A549 (cell line): ENCODE data around the gene PNPO.

Experiments
- BCL3 ChIP-seq: fragments of >200 bp; sonication (Bioruptor Twin); formaldehyde crosslinking; IDR thresholded peaks from 3 replicates; pipeline ENCODE4 v1.6.1; 2016
- CTCF ChIP-seq: fragments of >200 bp; sonication (Bioruptor Twin); formaldehyde crosslinking; IDR thresholded peaks from 3 replicates; pipeline ENCODE4 v1.5.1; 2016
- ELK1 ChIP-seq: fragments of 150-350 bp; IDR thresholded peaks from 2 replicates; pipeline ENCODE4 v1.6.1; 2014; ENCODE audit warnings: low read depth, mild to moderate bottlenecking, low read length
- EP300 ChIP-seq, 2 experiments: fragments of >200 bp; sonication (Bioruptor Twin); formaldehyde crosslinking; IDR thresholded peaks; 2 replicates in 1 of 2; 3 replicates in 1 of 2; pipeline ENCODE4 v1.6.1; 2016 to 2017
- HOXA7 ChIP-seq: fragments of 250-450 bp; sonication (Bioruptor Pico); IDR thresholded peaks from 2 replicates; pipeline ENCODE4 v1.5.0; 2020; ENCODE audit warnings: mild to moderate bottlenecking, moderate library complexity
- MAFK ChIP-seq: fragments of 450-650 bp; IDR thresholded peaks from 2 replicates; pipeline ENCODE4 v1.6.1; 2014; ENCODE audit not compliant: partially characterized antibody
- MAX ChIP-seq: IDR thresholded peaks from 2 replicates; pipeline ENCODE4 v1.6.1; 2012
- NPAS2 ChIP-seq: fragments of 250-450 bp; sonication (Bioruptor Pico); IDR thresholded peaks from 2 replicates; pipeline ENCODE4 v1.8.0; 2022; ENCODE audit warnings: mild to moderate bottlenecking, moderate library complexity, borderline replicate concordance
- NR3C1 ChIP-seq: fragments of >200 bp; sonication (Bioruptor Twin); formaldehyde crosslinking; IDR thresholded peaks from 3 replicates; pipeline ENCODE4 v1.6.1; 2017
- PBX3 ChIP-seq: IDR thresholded peaks from 2 replicates; pipeline ENCODE4 v1.6.1; 2012
- POLR2A ChIP-seq: IDR thresholded peaks from 2 replicates; pipeline ENCODE4 v1.6.1; 2012; ENCODE audit warnings: mild to moderate bottlenecking, low read length
- RAD21 ChIP-seq, 2 experiments: fragments of >200 bp in 1 of 2; sonication (Bioruptor Twin) in 1 of 2; formaldehyde crosslinking in 1 of 2; IDR thresholded peaks in 1 of 2; conservative IDR thresholded peaks in 1 of 2; 2 replicates in 1 of 2; 3 replicates in 1 of 2; pipeline ENCODE4 v1.6.1; 2012 to 2018; ENCODE audit warnings: inconsistent platforms in 1 of 2
- REST ChIP-seq: fragments of 200-600 bp; sonication (generic); IDR thresholded peaks from 2 replicates; pipeline ENCODE4 v1.6.1; 2016; ENCODE audit warnings: antibody characterized with exemption, mild to moderate bottlenecking, moderate library complexity
- USF2 ChIP-seq: fragments of 450-650 bp; IDR thresholded peaks from 2 replicates; pipeline ENCODE4 v1.6.1; 2014; ENCODE audit warnings: antibody characterized with exemption

GRCh38 chr17:47918006-47918405 lies 23.4 kb upstream of the PNPO start:
- TF ChIP-seq CTCF = no peak
- TF ChIP-seq NPAS2 (CRISPR knock-in tag) = no peak
- no peak for TF ChIP-seq ELK1
- TF ChIP-seq EP300 (IDR thresholded peaks at IDR 0.05) = no peak
- TF ChIP-seq RAD21 (conservative IDR thresholded peaks at IDR 0.05 in 1 of 2, IDR thresholded peaks at IDR 0.05 in 1 of 2) = no peak
- TF ChIP-seq REST = no peak
- TF ChIP-seq POLR2A = no peak
- TF ChIP-seq BCL3 = no peak
- TF ChIP-seq HOXA7 (CRISPR knock-in tag) = no peak
- no peak for TF ChIP-seq NR3C1
- TF ChIP-seq MAX = no peak
- no peak for TF ChIP-seq MAFK
- no peak for TF ChIP-seq USF2
- no peak for TF ChIP-seq PBX3
